ENCODE measurements around the gene NEU2. TPM values are rescaled to one million over a fixed set of nuclear protein-coding genes. Genes with fewer than 3 reads are reported as not detected.

Gene NEU2
- total RNA-seq, 1 donor from 2014 or later = not detected

- DNase-seq (ENCODE audit: low read depth) (peak; percentile 15), FAIRE-seq (no peak)
- Histone ChIP-seq H3K27me3 (ENCODE audit: control insufficient read depth, insufficient read depth, low read length) (no peaks in the 10 kb centered on the region), H3K4me3 (ENCODE audit: low read depth, low read length) (no peak overlapping the region), H3K36me3 (ENCODE audit: control insufficient read depth, insufficient read depth, low read length) (no peaks in the 10 kb centered on the region)
- TF ChIP-seq CTCF (IDR thresholded peaks at IDR 0.05; ENCODE audit: insufficient read depth, low read length, severe bottlenecking) = no peak
Measured at GRCh38 chr2:232993231-232993821, 39.1 kb upstream of the NEU2 start.

- TF ChIP-seq CTCF (IDR thresholded peaks at IDR 0.05; ENCODE audit: insufficient read depth, low read length, severe bottlenecking) = no peak
- FAIRE-seq (no peak), DNase-seq (ENCODE audit: low read depth) (no peak)
- no peaks in the 10 kb centered on the region for H3K27me3 ChIP-seq (ENCODE audit: control insufficient read depth, insufficient read depth, low read length)
- no peaks in the 10 kb centered on the region for H3K36me3 ChIP-seq (ENCODE audit: control insufficient read depth, insufficient read depth, low read length)
- H3K4me3 ChIP-seq (ENCODE audit: low read depth, low read length) = no peak overlapping the region
Measured at GRCh38 chr2:232994446-232994845, 38.0 kb upstream of the NEU2 start.

GRCh38 chr2:232997749-232998665, 34.5 kb upstream of the NEU2 start:
- Histone ChIP-seq H3K27me3 (ENCODE audit: control insufficient read depth, insufficient read depth, low read length) (no peaks in the 10 kb centered on the region), H3K4me3 (ENCODE audit: low read depth, low read length) (no peak overlapping the region), H3K36me3 (ENCODE audit: control insufficient read depth, insufficient read depth, low read length) (no peaks in the 10 kb centered on the region)
- no peak for DNase-seq (ENCODE audit: low read depth)
- no peak for TF ChIP-seq CTCF (IDR thresholded peaks at IDR 0.05; ENCODE audit: insufficient read depth, low read length, severe bottlenecking)
- FAIRE-seq = peak; percentile 55

- no peak for TF ChIP-seq CTCF (IDR thresholded peaks at IDR 0.05; ENCODE audit: insufficient read depth, low read length, severe bottlenecking)
- FAIRE-seq (no peak), DNase-seq (ENCODE audit: low read depth) (no peak)
- Histone ChIP-seq H3K27me3 (ENCODE audit: control insufficient read depth, insufficient read depth, low read length) (no peaks in the 10 kb centered on the region), H3K4me3 (ENCODE audit: low read depth, low read length) (no peak overlapping the region), H3K36me3 (ENCODE audit: control insufficient read depth, insufficient read depth, low read length) (no peaks in the 10 kb centered on the region)
Measured at GRCh38 chr2:232998666-232998985, 33.8 kb upstream of the NEU2 start.

GRCh38 chr2:232999354-232999753, 33.1 kb upstream of the NEU2 start:
- no peak for TF ChIP-seq CTCF (IDR thresholded peaks at IDR 0.05; ENCODE audit: insufficient read depth, low read length, severe bottlenecking)
- no peak for FAIRE-seq
- Histone ChIP-seq H3K4me3 (ENCODE audit: low read depth, low read length) (no peak overlapping the region), H3K27me3 (ENCODE audit: control insufficient read depth, insufficient read depth, low read length) (no peaks in the 10 kb centered on the region), H3K36me3 (ENCODE audit: control insufficient read depth, insufficient read depth, low read length) (no peaks in the 10 kb centered on the region)
- no peak for DNase-seq (ENCODE audit: low read depth)

Data from bronchial epithelial cell (primary cell).